NCI-H1436 (cell line): ENCODE data around the gene OTUD5.
A peak's percentile ranks its signal among the peaks of the same experiment; 100 is the strongest.

ENCODE experiments used
- DNase-seq: peaks from one replicate; lab custom pipeline; 2025; lab: John Stamatoyannopoulos, UW

Gene OTUD5

GRCh38 chrX:48911412-48912182 lies 45.8 kb downstream of the OTUD5 start, which contains the start of gene SLC35A2:
Gene SLC35A2, minus strand, starts transcription at chrX:48911646. Its CDS starts 10 bp downstream, at chrX:48911636.
- peak; percentile 48 for DNase-seq

- no peak for DNase-seq
These were observed 46.4 kb downstream of the OTUD5 start for GRCh38 chrX:48910926-48911411.

- no peak for DNase-seq
These were observed 47.6 kb downstream of the OTUD5 start for GRCh38 chrX:48909703-48910294.

- no peak for DNase-seq
These were observed 48.8 kb downstream of the OTUD5 start for GRCh38 chrX:48908600-48908999.

- DNase-seq, result no peak
These were observed 52.2 kb downstream of the OTUD5 start for GRCh38 chrX:48905090-48905790.

- DNase-seq, result no peak
These were observed 52.8 kb downstream of the OTUD5 start for GRCh38 chrX:48904626-48905025.

GRCh38 chrX:48904180-48904579 lies 53.2 kb downstream of the OTUD5 start:
- no peak for DNase-seq

GRCh38 chrX:48903290-48903689 lies 54.1 kb downstream of the OTUD5 start:
- DNase-seq, result no peak

- no peak for DNase-seq
These were observed 54.6 kb downstream of the OTUD5 start for GRCh38 chrX:48902776-48903175.

- no peak for DNase-seq
These were observed 55.3 kb downstream of the OTUD5 start for GRCh38 chrX:48902135-48902534.

- no peak for DNase-seq
These were observed 56.3 kb downstream of the OTUD5 start for GRCh38 chrX:48901069-48901468.

- DNase-seq, result no peak
These were observed 58.4 kb downstream of the OTUD5 start for GRCh38 chrX:48899078-48899410.

- DNase-seq, result peak; percentile 89
These were observed 59.6 kb downstream of the OTUD5 start, which contains the start of the genes PQBP1 and TIMM17B for GRCh38 chrX:48897625-48898306. Gene PQBP1, plus strand, starts transcription at chrX:48897930. Its CDS starts 580 bp downstream, at chrX:48898510. Gene TIMM17B, minus strand, starts transcription at chrX:48897768. Its CDS starts 19 bp downstream, at chrX:48897749.

GRCh38 chrX:48897157-48897624 lies 60.2 kb downstream of the OTUD5 start:
- peak; percentile 68 for DNase-seq

- DNase-seq, result no peak
These were observed 60.8 kb downstream of the OTUD5 start for GRCh38 chrX:48896611-48897011.

GRCh38 chrX:48894891-48895290 lies 62.5 kb downstream of the OTUD5 start:
- DNase-seq, result no peak

GRCh38 chrX:48893556-48894348 lies 63.7 kb downstream of the OTUD5 start:
- DNase-seq, result no peak

GRCh38 chrX:48892896-48893295 lies 64.5 kb downstream of the OTUD5 start:
- no peak for DNase-seq

- peak; percentile 78 for DNase-seq
These were observed 65.8 kb downstream of the OTUD5 start for GRCh38 chrX:48891402-48892288.

- no peak for DNase-seq
These were observed 66.4 kb downstream of the OTUD5 start for GRCh38 chrX:48890934-48891401.
